B cell (primary cell): ENCODE measurements around the gene PRKCH. TPM values are rescaled to one million over a fixed set of nuclear protein-coding genes. Genes with fewer than 3 reads are reported as not detected.

Experiments
- ATAC-seq: fragments of 200-7000 bp; cut with Tn5 transposase; one replicate; pipeline ENCODE4 v1.10.0; 2021; ENCODE audit warnings: low read depth, mild to moderate bottlenecking, moderate number of reproducible peaks, moderate library complexity
- CTCF ChIA-PET: fragments of 350-600 bp; sonication (Branson Sonifier 250); formaldehyde crosslinking; loops from one replicate; lab custom pipeline; 2021; ENCODE audit warnings: antibody characterized with exemption, inconsistent platforms; lab: Charles Lee
- POLR2A ChIA-PET: fragments of 350-600 bp; sonication (Branson Sonifier 250); formaldehyde crosslinking; loops from one replicate; lab custom pipeline; 2021; ENCODE audit warnings: antibody characterized with exemption; lab: Charles Lee
- DNase-seq: peaks from one replicate; pipeline ENCODE4 v3.0.0; 2013
- H2AFZ ChIP-seq: 2 replicates; pipeline ENCODE4 v1.6.1; 2012; ENCODE audit warnings: mild to moderate bottlenecking, low read depth, low read length; ENCODE audit not compliant: insufficient read depth, poor library complexity, severe bottlenecking
- H3K27ac ChIP-seq, 2 donors: 1 replicate in 1 of 2; 2 replicates in 1 of 2; pipeline ENCODE4 v1.5.1; 2012 to 2013; ENCODE audit warnings: low read length in 2 of 2, mild to moderate bottlenecking in 2 of 2, moderate library complexity in 1 of 2
- H3K27me3 ChIP-seq, 4 experiments: fragments of 200-600 bp in 1 of 4; sonication (generic) in 1 of 4; replicated peaks in 1 of 4; 1 replicate in 2 of 4; 2 replicates in 2 of 4; pipeline versions ENCODE4 v1.6.1 to v1.7.0; 2013 to 2016; ENCODE audit warnings: low read length in 3 of 4, mild to moderate bottlenecking in 2 of 4, mixed read lengths in 1 of 4, moderate library complexity in 1 of 4; ENCODE audit not compliant: insufficient read depth in 4 of 4, control insufficient read depth in 3 of 4; ENCODE audit errors: control extremely low read depth in 1 of 4
- H3K36me3 ChIP-seq, 2 experiments: replicated peaks in 1 of 2; 1 replicate in 1 of 2; 2 replicates in 1 of 2; pipeline versions ENCODE4 v1.6.1 to v1.7.1; 2013; ENCODE audit warnings: low read length in 1 of 2; ENCODE audit not compliant: insufficient read depth in 2 of 2, control insufficient read depth in 1 of 2; ENCODE audit errors: control extremely low read depth in 1 of 2, extremely low read depth in 1 of 2
- H3K4me1 ChIP-seq, 2 donors: fragments of 200-600 bp in 1 of 2; sonication (generic) in 1 of 2; 1 replicate in 1 of 2; 2 replicates in 1 of 2; pipeline versions ENCODE4 v1.5.1 to v1.6.1; 2013 to 2017; ENCODE audit warnings: low read length in 2 of 2; ENCODE audit not compliant: control insufficient read depth in 2 of 2, insufficient read depth in 2 of 2
- H3K4me2 ChIP-seq: replicated peaks from 2 replicates; pipeline ENCODE3; 2012; ENCODE audit warnings: mild to moderate bottlenecking, low read depth, low read length; ENCODE audit not compliant: poor library complexity, severe bottlenecking
- H3K4me3 ChIP-seq, 5 experiments: fragments of 200-600 bp in 1 of 5; sonication (generic) in 1 of 5; 1 replicate in 3 of 5; 2 replicates in 2 of 5; pipeline versions ENCODE4 v1.5.1 to v1.7.0; 2011 to 2016; ENCODE audit warnings: low read length in 4 of 5, mild to moderate bottlenecking in 4 of 5, low read depth in 2 of 5, control low read depth in 1 of 5, moderate library complexity in 1 of 5; ENCODE audit not compliant: insufficient read depth in 1 of 5; ENCODE audit errors: control extremely low read depth in 1 of 5, extremely low read depth in 1 of 5
- H3K79me2 ChIP-seq: fragments of 200-600 bp; sonication (generic); one replicate; pipeline ENCODE4 v1.6.0; 2016; ENCODE audit warnings: low read length; ENCODE audit not compliant: control insufficient read depth, insufficient read depth
- H3K9ac ChIP-seq: fragments of 200-600 bp; sonication (generic); 2 replicates; pipeline ENCODE4 v1.6.1; 2017; ENCODE audit warnings: mild to moderate bottlenecking, low read length, moderate library complexity
- H3K9me3 ChIP-seq, 3 donors: one replicate each; pipeline versions ENCODE4 v1.6.1 to v1.7.1; 2013; ENCODE audit warnings: low read length in 2 of 3; ENCODE audit not compliant: control insufficient read depth in 2 of 3, insufficient read depth in 1 of 3; ENCODE audit errors: control extremely low read depth in 1 of 3
- H4K20me1 ChIP-seq: 2 replicates; pipeline ENCODE4 v1.6.0; 2012; ENCODE audit warnings: mild to moderate bottlenecking, low read length; ENCODE audit not compliant: insufficient read depth, control insufficient read depth, poor library complexity, severe bottlenecking
- H3K27ac Mint-ChIP-seq: one replicate; pipeline ENCODE4 v1.8.0; 2021; ENCODE audit warnings: mixed read lengths
- H3K27me3 Mint-ChIP-seq: one replicate; pipeline ENCODE4 v1.8.0; 2021; ENCODE audit warnings: mixed read lengths
- H3K4me1 Mint-ChIP-seq: one replicate; pipeline ENCODE4 v1.8.0; 2021; ENCODE audit warnings: mixed read lengths
- H3K4me3 Mint-ChIP-seq: one replicate; pipeline ENCODE4 v1.8.0; 2021; ENCODE audit warnings: mixed read lengths
- H3K9me3 Mint-ChIP-seq: one replicate; pipeline ENCODE4 v1.8.0; 2022; ENCODE audit warnings: mixed read lengths; ENCODE audit not compliant: insufficient read depth
- CTCF ChIP-seq: fragments of 200-600 bp; IDR thresholded peaks from one replicate; pipeline ENCODE4 v1.8.0; 2022; ENCODE audit warnings: antibody characterized with exemption, mild to moderate bottlenecking
- EZH2 ChIP-seq: IDR thresholded peaks from 2 replicates; pipeline ENCODE4 v1.6.1; 2012; ENCODE audit warnings: borderline replicate concordance, low read depth, mild to moderate bottlenecking, moderate library complexity, low read length; ENCODE audit not compliant: insufficient read depth, poor library complexity, severe bottlenecking
- WGBS: methylation state at CpG from one replicate; pipeline ENCODE4 v1.1.5; 2013; ENCODE audit warnings: missing lambda C conversion rate; ENCODE audit not compliant: insufficient coverage; 5-methylcytosine and 5-hydroxymethylcytosine counted together
- intact Hi-C: fragments of 100-400 bp; cut with micrococcal nuclease; formaldehyde crosslinking; loops from one replicate; pipeline ENCODE4 v1.10.0; 2022
- polyA plus RNA-seq: library from polyadenylated mRNA; depleted of rRNA; stranded (reverse); fragments of >200 nt; gene quantifications from 2 replicates; pipeline ENCODE4 v1.2.3, GENCODE V29; 2012
- total RNA-seq, 2 donors: library from RNA; stranded (reverse); fragments of 120-200 nt in 1 of 2; gene quantifications; 1 replicate in 1 of 2; 2 replicates in 1 of 2; pipeline versions ENCODE4 v1.2.3 to v1.2.4, GENCODE V29; 2013 to 2022

Gene PRKCH
- total and polyA plus RNA-seq, 2 donors (not counting 1 experiment from before 2014, with no cell fraction given): 2.0 to 5.0 TPM

GRCh38 chr14:61381553-61381952 lies 60.2 kb downstream of the PRKCH start:
- H3K4me3 Mint-ChIP-seq: no peak overlapping the region
- Histone ChIP-seq H2AFZ (no peak overlapping the region), H4K20me1 (no peaks in the 10 kb centered on the region), H3K4me3 (no peak overlapping the region), H3K9me3 (peaks cover 1 to 3% (median 2%) of the 10 kb centered on the region in 3 donors), H3K27ac (no peak overlapping the region), H3K4me1 (peaks cover 6 to 10% of the 10 kb centered on the region in 2 donors), H3K79me2 (no peaks in the 10 kb centered on the region), H3K27me3 (no peaks in the 10 kb centered on the region), H3K9ac (no peak overlapping the region), H3K36me3 (no peaks in the 10 kb centered on the region), H3K4me2 (no peak overlapping the region)
- ChIA-PET CTCF (no interaction called here), POLR2A (no interaction called here)
- 90% methylated on average over 9 of the region's 9 CpGs for WGBS
- DNase-seq: no peak
- no peak for ATAC-seq
- no peak overlapping the region for H3K27ac Mint-ChIP-seq
- peaks cover 10% of the 10 kb centered on the region for H3K4me1 Mint-ChIP-seq
- peaks cover 2% of the 10 kb centered on the region for H3K9me3 Mint-ChIP-seq
- intact Hi-C loops: no loop called here
- H3K27me3 Mint-ChIP-seq: peaks cover 5% of the 10 kb centered on the region
- TF ChIP-seq CTCF: no peak
- TF ChIP-seq EZH2: no peak

GRCh38 chr14:61382842-61383241 lies 61.5 kb downstream of the PRKCH start:
- TF ChIP-seq EZH2 (no peak), CTCF (no peak)
- H3K79me2 ChIP-seq: no peaks in the 10 kb centered on the region
- no peaks in the 10 kb centered on the region for H3K9me3 Mint-ChIP-seq

More at GRCh38 chr14:61382842-61383241, 61.5 kb downstream of the PRKCH start:
- no peak overlapping the region for H3K27ac Mint-ChIP-seq
- H3K27me3 ChIP-seq: no peaks in the 10 kb centered on the region
- intact Hi-C loops: no loop called here
- WGBS: no CpG with 5 or more reads among the region's 2 CpGs
- H3K4me3 ChIP-seq: no peak overlapping the region
- no peak overlapping the region for H2AFZ ChIP-seq
- no peaks in the 10 kb centered on the region for H3K36me3 ChIP-seq
- peaks cover 10% of the 10 kb centered on the region for H3K4me1 Mint-ChIP-seq
- ChIA-PET POLR2A (no interaction called here), CTCF (no interaction called here)
- peaks cover 6 to 10% of the 10 kb centered on the region in 2 donors for H3K4me1 ChIP-seq
- no peak overlapping the region for H3K4me3 Mint-ChIP-seq
- H3K4me2 ChIP-seq: no peak overlapping the region
- H3K9ac ChIP-seq: no peak overlapping the region
- DNase-seq: no peak
- peaks cover 5% of the 10 kb centered on the region for H3K27me3 Mint-ChIP-seq
- no peak for ATAC-seq
- H3K27ac ChIP-seq: no peak overlapping the region
- H4K20me1 ChIP-seq: no peaks in the 10 kb centered on the region
- H3K9me3 ChIP-seq: peaks cover 0 to 3% (median 0%) of the 10 kb centered on the region in 3 donors
